COLO668 (cell line): Measurements from ENCODE around the gene SMURF1.

Experiments used
- DNase-seq: peaks from one replicate; lab custom pipeline; 2025; ENCODE audit not compliant: unreplicated experiment; lab: John Stamatoyannopoulos, UW

The SMURF1 gene

GRCh38 chr7:99030951-99031350 lies 113.0 kb downstream of the SMURF1 start:
- no peak for DNase-seq

GRCh38 chr7:99030457-99030856 lies 113.5 kb downstream of the SMURF1 start:
- DNase-seq = no peak

GRCh38 chr7:99029466-99030435 lies 114.2 kb downstream of the SMURF1 start:
- no peak for DNase-seq

GRCh38 chr7:99028261-99028973 lies 115.5 kb downstream of the SMURF1 start:
- no peak for DNase-seq

- DNase-seq = no peak
Measured at GRCh38 chr7:99027841-99028240, 116.1 kb downstream of the SMURF1 start.

GRCh38 chr7:99027241-99027640 lies 116.7 kb downstream of the SMURF1 start:
- no peak for DNase-seq

GRCh38 chr7:99024066-99024465 lies 119.8 kb downstream of the SMURF1 start:
- DNase-seq = no peak

- DNase-seq = no peak
Measured at GRCh38 chr7:99021941-99022560, 121.9 kb downstream of the SMURF1 start.

- no peak for DNase-seq
Measured at GRCh38 chr7:99020413-99020715, 123.5 kb downstream of the SMURF1 start.

GRCh38 chr7:99019523-99020412 lies 124.1 kb downstream of the SMURF1 start:
- DNase-seq = no peak

- DNase-seq = no peak
Measured at GRCh38 chr7:99016196-99016595, 127.7 kb downstream of the SMURF1 start.

- no peak for DNase-seq
Measured at GRCh38 chr7:99014113-99014985, 129.6 kb downstream of the SMURF1 start.

GRCh38 chr7:99013266-99014112 lies 130.4 kb downstream of the SMURF1 start:
- DNase-seq = no peak

GRCh38 chr7:99012722-99013121 lies 131.2 kb downstream of the SMURF1 start:
- no peak for DNase-seq

- DNase-seq = no peak
Measured at GRCh38 chr7:99011706-99012404, 132.1 kb downstream of the SMURF1 start.

GRCh38 chr7:99011341-99011705 lies 132.6 kb downstream of the SMURF1 start:
- DNase-seq = no peak

GRCh38 chr7:99010281-99010680 lies 133.6 kb downstream of the SMURF1 start:
- DNase-seq = no peak

- DNase-seq = no peak
Measured at GRCh38 chr7:99008921-99009530, 134.9 kb downstream of the SMURF1 start.
